ENCODE data around the gene PLXNC1.

Gene PLXNC1

GRCh38 chr12:94245631-94246383, 97.4 kb downstream of the PLXNC1 start:
- no peak for DNase-seq

DNA sequence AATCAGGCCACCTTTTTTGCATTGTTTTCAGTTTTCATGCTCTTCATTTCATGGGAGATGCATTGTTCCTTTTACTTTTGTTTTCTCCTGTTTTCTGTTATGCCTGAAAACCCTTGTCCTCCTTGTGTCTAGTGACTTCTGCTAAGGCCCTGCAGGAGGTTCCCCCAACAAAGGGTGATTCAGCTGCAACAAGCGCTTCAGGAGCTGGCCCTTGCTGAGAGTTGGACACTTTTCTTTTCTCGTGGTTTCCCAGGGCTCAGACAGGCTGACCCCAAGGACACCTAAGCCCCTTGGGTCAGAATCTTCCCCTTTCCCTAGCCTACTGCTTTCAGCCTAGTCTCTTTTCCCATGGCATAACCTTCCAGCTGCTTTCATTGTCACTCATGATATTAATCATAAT, 98.9 kb downstream of the PLXNC1 start:
- no peak for DNase-seq

DNA sequence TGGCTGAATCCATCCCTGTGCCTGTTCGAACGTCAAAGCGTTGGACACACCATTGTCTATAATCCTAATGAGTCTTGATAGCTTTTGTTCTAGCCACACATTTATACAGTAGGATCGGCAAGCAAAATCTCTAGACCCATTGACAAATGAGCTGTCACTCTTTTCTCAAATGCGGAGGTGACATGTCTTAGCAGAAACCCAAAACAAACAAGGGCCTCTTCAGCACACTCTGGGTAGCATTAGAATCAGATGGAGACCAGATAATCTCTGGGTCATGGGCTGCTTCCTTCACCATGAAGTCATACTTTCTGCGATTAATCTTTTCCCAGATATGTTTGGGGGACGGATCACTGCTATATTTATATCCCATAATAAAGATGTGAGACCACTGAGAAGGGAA, 100.2 kb downstream of the PLXNC1 start:
- DNase-seq = no peak

DNA sequence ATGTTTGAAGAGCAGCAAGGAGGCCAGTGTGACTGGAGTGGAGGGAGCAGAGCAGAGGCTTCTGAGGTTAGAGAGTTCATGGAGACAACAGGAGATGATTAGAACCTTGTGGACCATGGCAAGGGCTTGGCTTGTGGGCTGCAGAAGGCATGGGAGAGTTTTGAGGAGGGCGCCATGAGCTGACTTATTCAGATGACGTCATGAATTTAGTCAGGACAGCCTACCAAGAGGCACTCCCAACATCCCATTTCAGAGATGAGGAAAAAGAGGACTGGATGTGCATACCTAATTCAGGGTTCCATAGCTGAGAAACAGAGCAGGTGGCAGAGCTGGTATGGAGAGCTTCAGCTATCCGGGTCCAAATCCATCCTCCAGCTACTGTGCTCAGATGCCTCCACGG, 101.8 kb downstream of the PLXNC1 start:
- DNase-seq = no peak

DNA sequence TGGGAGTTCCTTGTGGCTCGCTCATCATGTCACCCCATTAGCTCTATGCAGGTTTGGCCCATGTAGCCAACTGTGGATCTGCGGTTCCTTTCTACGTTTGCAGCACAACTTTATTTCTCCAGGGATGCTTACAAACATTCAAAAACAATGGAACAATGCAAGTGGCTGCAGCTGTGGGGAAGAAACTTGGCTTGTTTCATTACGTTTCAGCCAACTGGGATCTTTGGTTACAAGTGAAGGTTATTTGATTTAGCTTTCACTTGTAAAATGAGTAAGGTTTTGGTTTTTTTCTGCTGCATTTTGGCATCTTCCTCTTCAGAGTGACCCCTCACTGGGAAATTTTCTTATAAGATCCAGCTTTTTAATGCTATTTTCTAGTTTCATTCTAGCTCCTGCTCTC, 105.9 kb downstream of the PLXNC1 start:
- no peak for DNase-seq

GRCh38 chr12:94255006-94255405, 106.6 kb downstream of the PLXNC1 start:
- DNase-seq = no peak

GRCh38 chr12:94255428-94255827, 107.1 kb downstream of the PLXNC1 start:
- no peak for DNase-seq

DNA sequence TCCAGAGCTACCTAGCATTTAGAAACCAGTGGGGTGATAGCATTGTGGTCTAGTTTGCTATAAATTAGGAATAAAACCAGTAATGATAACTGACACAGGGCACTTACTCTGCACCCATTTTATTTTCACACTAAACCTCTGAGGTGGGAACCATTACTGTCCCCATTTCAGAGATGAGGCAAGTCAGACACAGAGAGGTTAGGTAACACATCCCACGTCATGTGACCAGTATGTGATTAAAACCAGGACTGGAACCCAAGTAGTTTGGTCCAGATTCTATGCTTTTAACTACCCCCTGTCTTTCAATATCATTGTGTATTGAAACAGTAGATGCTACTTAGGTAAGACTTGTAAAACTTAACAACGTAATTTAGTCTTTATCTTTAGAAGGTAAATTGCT, 110.2 kb downstream of the PLXNC1 start:
- DNase-seq = no peak

DNA sequence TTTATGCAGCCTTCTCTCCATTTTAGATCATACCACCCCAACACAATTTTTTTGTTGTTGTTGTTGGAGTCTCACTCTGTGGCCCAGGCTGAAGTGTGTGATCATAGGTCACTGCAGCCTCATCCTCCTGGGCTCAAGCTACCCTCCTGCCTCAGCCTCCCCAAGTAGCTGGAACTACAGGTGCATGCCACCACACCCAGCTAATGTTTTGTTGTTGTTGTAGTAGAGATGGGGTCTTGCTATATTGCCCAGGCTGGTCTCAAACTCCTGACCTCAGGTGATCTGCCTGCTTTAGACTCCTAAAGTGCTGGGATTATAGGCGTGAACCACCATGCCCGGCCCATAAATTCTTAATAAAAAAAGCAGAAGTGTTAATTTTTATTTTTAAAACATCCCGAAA, 111.6 kb downstream of the PLXNC1 start:
- DNase-seq = no peak

GRCh38 chr12:94260717-94261116, 112.3 kb downstream of the PLXNC1 start:
- no peak for DNase-seq

DNA sequence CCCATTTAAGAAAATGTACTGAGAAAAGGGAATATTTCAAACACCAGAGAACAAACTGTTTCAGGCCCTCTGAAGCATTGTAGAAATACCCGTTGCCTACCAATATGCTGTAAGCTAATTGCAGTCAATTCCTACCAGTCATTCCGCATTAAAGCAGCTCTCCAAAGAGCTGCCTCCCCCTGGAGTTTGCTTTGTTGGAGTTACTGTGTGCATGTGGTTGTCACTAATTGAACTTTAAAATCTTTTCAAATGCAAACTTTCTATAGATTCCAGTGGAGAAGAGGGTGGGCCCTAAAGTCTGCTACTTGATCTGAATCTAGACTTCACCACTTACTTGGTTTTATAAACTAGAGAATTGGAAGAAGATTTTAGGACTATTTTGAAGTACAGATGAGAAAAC, 112.7 kb downstream of the PLXNC1 start:
- no peak for DNase-seq

DNA sequence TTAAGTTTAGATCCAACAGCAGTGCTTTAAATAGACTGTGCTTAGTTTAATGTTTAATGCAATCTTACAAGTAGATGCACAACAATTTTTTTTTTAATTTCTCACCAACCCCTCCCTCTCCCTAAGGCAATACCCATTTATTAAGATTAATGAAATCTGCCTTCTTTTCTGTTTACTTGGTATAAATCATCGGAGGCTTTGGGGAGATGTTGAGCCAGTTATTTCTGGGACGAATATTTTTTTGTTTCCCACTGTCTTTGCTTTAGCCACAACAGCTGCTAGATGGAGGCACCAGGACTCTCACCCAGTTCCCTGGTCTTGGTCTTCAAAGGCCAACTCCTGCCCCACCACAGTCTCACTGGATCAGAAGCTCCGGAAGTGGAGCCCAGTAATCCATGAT, 113.4 kb downstream of the PLXNC1 start:
- DNase-seq = no peak

DNA sequence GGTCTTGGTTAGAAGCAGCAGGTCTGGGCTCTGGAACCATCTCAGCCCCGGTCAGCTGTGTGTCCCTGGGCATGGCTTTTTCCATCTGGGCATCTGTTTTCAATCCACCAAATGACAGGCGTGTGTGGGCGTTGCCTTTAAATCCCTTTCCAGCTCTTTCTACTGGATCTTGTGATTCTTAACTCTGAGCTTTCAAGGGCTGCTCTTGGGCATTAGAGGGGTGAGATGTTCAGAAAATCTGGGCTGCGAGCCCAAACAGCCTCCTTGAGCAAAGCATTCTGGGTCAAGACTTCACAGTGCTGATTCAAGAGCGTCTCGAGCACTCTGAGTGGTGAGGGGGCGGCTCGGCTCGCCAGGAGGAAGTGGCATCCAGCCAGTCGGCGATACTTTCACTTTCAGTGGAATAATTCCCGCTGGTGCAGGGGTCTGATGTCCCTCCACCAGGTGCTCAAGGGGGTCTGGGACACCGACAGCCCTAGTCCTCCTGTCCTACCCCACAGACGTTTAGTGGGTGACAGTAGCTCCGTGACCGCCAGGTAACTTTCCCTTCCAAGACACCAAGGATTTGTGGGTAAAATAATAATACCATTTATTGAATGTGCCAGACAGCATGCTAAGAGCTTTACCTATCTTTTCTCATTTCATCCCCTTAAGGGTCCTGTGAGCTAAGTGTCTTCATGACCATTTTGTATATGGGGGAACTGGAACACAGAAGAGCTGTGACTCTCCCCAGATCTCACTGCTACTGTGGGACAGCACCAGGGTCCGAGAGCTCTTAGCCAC, 114.0 kb downstream of the PLXNC1 start:
- peak; percentile 80 for DNase-seq

DNA sequence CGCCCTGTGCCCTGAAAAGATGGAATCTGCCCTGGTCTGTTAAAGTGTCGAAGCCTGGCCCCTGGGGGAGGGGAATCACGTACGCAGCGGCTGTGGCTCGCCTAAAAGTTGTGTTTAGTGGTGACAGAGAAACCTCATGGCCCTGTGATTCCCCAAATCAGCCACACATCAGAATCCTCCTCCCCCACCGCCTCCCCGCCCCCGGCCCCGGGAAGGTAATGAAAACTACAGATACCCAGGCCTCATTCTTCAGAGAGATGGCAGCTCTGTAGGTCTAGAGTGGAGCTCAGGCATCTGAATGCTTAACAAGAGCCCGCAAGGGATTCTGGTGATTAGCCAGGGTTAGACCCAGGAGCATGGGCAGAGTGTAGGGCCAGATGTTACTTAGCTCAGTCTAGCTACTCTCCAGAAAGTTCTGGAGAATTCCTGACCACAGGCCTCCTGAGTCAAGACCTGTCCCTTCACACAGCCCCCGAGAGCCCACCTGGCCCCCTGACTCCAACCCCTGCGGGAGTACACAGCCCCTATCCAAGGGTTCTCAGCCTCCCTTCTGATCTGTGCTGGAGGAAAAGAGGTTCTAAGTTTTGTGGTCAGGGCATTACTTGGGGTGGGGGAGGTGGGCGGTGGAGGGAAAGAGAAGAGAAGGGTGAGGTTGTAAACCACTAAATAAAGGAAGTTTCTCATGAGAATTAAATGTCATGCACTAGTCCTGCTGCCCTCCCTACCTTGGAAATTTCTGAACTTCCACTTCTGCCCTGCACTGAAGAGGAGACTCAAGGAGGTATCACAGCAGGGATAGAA, 114.8 kb downstream of the PLXNC1 start:
- peak; percentile 79 for DNase-seq

GRCh38 chr12:94263905-94264561, 115.7 kb downstream of the PLXNC1 start:
- no peak for DNase-seq

GRCh38 chr12:94264736-94265485, 116.5 kb downstream of the PLXNC1 start:
- no peak for DNase-seq

DNA sequence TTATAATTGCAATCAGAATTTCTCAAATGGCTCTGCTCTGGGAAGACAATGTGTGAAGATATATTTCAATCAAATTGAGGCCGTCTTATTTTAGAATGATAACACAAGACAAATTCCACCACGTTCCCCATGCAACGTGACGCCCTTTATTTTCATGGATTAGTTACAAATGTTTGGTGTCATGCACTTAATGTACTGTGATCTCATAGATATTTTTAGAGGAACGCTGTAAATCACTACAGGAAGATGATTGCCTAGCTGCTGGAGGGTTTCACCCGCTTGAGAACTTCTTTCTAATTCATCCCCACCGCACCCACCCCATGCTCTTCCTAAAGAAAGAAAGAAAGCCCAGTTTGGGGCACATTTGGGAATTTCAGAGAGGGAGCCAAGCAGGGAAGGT, 117.2 kb downstream of the PLXNC1 start:
- DNase-seq = no peak

DNA sequence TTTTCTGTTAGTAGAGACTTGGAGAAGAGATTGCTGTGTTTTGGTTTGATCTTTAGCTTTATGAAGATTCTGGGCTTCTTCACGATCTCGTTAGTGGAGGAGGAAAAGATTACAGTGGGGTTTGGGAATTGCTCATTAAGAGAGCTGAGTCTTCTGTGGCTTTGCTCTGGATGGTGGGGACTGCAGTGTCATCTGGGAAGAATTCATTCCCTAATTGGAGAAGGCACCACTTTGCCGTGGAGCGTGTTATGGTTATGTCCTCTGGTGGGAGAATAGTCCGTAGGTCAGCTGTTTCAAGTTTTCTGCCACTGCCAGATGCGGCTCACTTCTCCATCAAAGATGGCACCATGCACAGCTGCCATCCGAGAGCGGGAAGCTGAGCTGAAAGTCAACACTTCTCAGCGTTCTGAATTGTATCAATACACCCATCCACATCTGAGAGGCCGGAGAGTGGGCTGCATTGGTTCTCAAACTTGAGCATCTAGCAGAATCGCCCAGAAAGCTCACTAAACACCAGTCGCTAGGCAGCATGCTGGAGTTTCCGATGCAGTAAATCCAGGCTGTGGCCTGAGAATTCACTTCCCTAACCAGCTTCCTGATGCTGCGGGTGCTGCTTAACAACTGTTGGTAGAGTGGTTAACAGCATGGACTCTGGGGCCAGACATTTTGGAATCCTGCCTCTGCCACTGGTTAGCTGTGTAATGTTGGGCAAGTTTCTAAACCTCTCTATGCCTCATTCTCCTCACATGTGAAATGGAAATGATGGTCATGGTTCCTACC, 117.8 kb downstream of the PLXNC1 start:
- no peak for DNase-seq

DNA sequence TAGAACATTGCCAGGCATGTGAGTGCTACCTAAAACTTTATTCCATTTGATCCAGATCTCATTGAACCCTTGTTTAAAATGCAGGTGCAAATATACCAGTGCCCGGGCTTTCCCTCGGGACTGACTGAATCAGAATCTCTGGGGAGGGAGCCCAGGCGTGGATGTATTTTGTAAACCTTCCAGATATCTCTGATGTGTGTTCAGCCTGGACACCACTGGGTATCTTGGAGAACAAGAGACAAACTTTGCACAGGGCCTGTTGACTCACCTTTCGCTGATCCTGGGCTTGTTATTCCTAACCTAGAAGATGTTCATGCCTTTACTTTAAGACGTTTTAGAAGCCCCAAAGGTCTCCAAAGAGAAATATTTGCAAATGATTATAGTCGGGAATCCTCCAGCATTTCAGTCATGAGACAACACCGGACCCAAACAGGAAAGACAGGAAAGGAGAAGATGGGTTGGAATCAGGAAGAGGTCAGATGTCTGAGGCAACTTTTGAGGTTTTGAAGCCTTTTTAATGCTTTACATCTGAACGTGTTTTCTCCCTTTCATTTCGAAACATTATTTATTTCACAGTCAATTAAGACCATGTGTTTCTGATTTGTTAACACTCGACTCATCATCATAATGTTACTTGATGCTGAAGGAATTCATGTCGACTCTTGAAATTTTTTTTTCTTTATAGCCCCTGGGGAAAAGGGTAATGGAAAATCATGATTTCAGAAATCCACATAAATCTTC, 118.6 kb downstream of the PLXNC1 start:
- no peak for DNase-seq

GRCh38 chr12:94267537-94267872, 119.1 kb downstream of the PLXNC1 start:
- no peak for DNase-seq

DNA sequence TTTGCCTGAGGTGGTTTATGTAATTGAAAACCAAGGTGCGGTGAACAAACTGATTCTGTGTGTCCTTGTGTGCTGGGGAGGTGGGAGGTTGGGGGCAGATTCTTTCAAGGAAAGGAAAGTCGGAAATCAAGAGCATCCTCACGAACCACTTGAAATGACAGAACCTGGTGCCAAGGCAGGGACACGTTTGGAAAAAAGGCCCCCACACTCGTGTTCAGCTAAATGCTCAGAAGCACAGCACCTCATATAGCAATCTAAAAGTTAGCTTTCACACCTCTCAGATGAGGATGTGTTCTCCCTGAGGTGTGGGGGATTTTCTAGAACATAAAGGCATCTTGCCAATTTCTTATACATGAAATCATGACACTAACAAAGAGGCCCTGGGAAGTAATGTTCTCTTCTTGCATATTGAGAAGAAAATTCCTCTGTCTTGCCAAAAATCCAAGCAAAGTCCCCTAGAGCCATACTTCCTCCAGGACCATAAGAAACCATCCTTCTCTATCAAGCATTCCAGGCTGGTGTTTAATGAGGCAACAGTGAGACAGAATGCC, 119.6 kb downstream of the PLXNC1 start:
- no peak for DNase-seq

Measured in stimulated activated CD8-positive, alpha-beta memory T cell treated with anti-CD3 and anti-CD28 coated beads, Interleukin-4, amount 100 ng/mL, for 48 hours (primary cell).